ENCODE data around the gene MED10.

The MED10 gene, protein sequence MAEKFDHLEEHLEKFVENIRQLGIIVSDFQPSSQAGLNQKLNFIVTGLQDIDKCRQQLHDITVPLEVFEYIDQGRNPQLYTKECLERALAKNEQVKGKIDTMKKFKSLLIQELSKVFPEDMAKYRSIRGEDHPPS

DNA sequence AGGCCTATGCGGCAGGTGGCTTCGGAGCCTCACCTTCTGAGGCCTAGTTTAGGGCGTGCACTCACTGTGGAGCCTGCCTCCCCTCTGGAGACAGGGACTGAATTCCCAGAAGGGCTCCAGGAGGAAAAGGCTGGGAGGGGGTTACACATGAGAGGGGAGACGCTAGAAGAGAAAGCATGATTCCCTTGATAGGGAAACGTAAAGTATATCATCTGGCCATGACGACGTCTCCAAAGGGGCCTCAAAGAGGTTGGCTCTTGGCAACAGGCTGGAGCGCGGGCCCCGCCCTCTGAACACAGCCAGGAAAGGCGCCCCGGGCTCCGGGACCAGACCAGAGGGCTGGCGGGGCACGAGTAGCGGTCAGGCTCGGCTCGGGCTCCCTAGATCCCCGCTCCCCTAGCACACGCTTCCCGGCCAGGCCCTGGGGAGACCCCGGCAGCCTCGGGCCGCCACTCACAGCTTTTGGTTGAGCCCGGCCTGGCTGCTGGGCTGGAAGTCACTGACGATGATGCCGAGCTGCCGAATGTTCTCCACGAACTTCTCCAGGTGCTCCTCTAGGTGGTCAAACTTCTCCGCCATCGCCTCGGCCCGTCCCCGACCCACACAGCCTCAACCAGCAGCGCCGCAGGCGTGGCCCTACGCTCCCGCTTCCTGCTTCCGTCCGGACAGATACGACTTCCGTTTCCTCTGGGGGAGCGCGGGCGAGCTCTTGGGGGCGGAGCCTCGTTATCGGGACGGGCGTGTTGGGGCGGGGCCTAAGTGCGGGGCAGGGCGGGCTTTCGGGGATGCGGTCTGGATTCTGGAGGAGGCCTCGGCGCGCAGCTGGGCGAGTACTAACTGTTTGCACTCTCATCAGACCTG, at the start of gene MED10:
MED10 (minus strand) TSS at position 643 of the 861 bp plus-strand sequence; CDS start at position 579, 64 bp downstream.
- peak; percentile 91 to 97 for DNase-seq

DNA sequence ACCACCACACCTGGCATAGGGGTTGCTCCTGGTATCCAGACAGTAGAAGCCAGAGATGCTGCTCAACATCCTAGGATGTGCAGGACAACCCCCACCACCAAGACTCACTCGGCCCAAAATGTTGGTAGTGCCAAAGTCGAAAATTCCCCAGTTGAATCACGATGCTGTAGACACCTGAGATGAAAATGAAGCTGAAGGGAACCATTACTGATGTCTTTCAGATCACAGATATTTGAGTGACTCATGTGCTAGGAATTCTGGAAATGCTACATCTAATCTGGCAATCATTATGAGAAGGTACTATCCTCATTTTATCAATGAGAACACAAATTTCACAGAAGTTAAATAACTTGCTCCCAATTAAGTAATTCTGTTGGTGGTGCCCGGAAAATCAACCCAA, 49.3 kb upstream of the MED10 start:
- DNase-seq = no peak

DNA sequence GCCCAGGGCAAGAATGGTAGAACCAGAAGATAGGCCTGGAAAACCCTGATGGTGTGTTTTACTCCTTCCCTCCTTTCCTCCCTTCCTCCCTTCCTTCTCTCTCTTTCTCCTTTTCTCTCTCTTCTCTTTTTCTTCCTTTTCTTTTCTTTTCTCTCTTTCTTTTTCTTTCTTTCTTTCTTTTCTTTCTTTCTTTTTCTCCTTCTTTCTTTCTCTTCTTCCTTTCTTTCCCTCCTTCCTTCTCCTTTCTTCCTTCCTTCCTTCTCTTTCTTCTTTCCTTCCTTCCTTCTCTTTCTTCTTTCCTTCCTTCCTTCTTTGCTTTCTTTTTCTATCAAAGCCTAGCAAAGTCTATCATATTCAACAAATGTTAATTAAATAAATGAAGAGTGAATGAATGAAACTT, 46.4 kb upstream of the MED10 start:
- no peak for DNase-seq

DNA sequence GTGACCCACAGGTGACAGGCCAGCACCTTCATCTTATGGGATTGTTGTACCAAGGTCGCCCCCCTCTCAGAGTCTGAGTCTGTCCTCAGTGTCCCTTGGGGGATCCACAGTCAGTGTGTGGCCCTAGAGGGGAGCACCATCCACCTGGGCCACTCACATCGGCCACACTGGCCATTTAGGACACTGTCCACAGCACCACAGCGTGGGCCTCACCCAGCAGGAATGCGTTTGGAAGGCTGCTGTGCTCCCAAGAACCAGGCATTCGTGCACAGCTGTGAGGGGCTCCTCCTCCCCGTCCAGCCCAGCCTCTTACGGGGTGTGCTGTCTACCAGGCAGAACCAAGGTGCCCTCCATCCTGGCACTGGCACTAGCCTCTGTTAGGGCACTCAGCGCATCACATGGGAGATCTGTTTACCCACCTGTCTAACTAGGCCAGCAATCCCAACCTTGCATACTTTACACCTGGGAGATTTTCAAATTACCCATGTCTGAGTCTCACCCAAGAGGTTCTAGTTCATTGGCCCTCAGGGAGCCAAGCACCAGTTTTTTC, 45.8 kb upstream of the MED10 start:
- no peak for DNase-seq

DNA sequence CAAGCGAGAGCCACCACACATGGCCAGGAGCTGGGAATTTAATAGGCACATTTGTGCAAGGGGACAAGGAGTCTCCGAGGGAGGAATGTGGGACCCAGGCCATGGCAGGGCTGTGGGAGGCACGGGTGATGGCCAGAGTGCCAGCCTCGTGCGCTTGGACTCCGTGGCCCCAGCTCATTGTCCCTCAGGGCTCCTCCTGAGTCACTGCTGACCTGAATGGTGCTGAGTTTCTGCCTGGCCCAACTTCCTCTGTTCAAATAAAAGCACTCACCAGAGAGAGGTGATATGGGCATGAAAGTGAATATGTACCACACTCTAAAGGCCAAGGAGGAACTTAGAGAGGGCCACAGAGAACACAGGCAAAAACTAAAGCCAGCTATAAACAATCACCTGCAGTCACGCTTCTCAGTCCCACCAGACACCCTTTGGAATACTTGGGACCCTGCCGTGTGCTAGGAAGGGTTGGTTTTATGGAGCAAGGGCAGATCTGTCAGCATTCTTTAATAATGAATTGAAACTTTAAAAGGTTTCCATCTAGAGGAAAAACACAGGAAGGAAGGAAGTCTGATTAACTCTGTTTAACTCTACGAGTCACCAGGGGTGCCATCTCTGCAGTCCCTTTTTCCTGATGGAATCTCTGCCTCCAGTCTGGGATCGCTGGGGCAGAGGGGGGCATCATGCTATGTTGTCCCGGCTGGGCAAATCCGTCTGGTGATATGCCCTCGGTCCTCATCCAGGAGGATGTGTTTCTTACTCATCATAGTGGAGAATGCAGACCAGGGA, 45.2 kb upstream of the MED10 start:
- DNase-seq = no peak

DNA sequence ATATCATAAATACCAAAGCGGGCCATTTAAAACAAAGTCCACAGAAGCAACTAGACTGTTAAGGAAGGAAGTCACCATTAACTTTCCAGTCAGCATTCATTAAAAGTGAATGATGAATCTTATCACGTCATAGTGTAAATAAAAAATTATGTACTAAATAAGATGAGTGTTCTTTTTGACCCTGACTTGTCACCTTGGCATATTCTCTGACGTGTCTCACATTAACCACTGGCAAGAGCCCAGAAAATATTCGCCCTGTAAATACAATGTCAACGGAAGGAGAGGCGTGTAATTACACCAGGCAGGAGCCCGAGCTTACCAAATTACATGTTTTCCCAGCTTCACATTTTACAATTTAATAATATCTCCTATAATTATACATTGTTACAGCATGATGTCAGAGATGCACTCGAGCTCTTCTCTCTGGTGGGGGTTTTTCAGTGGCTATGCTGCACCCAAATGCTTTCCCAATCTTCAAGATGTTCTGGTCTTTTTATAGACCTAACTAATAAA, 41.0 kb upstream of the MED10 start:
- DNase-seq = no peak

DNA sequence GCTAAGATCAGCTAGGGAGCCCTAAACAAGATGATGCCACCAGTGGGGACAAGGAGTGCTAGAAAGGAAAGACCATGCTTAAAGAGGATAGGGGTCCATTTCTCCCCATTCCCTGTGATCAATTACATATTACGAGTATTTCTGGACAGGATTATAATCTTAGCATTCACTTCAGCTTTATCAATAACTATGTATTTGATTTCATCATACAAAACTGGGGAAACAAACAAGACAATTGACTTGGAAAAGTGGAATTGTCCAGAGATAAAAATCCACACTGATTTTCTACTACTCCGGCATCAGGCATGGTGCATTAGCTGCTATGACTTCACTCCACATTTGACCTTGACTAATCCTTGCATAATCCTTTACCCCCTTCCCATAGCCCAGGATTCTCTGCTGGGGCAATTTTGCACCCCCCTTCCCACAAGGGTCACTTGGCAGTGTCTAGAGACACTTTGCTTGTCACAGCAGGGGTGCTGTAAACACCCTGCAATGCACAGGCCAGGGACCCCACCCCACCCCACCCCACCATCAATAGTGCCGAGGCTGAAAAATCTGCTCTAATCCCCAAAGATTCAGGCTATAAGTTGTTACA, 40.4 kb upstream of the MED10 start:
- no peak for DNase-seq

DNA sequence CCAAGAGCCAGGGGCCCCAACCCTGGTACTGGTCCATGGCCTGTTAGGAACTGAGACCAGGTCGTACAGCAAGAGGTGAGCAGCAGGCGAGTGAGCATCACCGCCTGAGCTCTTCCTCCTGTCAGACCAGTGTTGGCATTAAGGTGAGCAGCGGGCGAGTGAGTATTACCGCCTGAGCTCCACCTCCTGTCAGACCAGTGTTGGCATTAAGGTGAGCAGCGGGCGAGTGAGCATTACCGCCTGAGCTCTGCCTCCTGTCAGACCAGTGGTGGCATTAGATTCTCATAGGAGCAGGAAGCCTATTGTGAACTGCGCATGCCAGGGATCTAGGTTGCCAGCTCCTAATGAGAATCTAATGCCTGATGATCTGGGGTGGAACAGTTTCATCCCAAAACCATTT, 39.3 kb upstream of the MED10 start:
- DNase-seq = no peak

DNA sequence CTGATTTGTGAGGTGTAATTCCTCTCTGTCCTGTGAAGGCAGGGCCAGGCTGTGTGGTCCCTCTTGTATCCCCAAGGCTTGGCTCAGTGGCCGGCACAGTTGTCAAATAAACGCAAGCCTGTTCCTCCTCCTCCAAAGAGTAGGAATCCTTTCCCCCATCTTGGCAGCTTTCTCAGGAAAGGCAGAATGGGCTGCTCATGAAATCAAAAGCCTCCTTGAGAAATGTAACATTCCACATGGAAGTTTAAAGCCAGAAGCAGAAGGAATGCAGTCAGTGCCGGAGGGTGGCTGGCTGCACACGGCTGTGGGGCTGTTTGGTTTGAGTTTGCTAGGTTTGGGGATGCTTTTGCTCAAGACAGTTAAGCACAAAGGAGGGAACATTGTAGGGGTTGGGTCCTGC, 34.5 kb upstream of the MED10 start:
- no peak for DNase-seq

DNA sequence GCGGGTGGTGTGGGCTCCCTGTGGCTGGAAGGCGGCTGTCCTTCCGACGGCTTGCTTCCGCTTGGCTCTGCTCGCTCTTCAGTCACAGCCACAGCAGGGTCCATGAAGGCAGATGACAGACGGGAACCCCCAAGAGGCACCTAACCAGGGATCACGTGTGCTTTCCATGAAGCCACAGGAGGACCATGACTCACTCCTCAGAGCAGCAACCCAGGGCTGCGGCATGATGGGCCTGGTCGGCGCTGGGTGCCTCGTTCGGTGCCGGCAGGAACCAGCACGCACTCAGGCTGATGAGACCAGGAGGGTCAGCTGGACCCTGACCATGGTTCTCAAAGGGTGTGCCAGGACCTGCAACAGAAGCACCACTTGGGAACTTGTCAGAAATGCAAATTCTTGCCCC, 32.8 kb upstream of the MED10 start:
- DNase-seq = no peak

DNA sequence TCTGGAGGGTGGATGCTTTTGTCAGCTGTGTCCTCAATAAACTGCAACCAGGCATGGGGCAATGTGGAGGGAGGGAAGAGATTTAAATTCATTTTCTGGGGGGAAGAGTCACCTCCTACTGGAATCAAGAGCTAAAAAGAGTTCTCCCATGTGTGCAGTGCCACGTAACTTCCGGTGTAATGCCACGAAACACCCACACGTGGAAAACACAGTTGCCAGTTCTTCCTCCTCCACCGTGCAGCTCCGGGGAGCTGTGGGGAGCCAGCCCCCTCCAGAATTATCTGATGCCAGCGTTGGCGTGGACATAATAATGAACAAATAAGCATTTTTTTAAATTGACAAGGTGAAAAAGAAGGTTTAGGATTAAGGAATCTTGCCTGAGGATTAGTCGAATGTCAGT, 32.1 kb upstream of the MED10 start:
- no peak for DNase-seq

DNA sequence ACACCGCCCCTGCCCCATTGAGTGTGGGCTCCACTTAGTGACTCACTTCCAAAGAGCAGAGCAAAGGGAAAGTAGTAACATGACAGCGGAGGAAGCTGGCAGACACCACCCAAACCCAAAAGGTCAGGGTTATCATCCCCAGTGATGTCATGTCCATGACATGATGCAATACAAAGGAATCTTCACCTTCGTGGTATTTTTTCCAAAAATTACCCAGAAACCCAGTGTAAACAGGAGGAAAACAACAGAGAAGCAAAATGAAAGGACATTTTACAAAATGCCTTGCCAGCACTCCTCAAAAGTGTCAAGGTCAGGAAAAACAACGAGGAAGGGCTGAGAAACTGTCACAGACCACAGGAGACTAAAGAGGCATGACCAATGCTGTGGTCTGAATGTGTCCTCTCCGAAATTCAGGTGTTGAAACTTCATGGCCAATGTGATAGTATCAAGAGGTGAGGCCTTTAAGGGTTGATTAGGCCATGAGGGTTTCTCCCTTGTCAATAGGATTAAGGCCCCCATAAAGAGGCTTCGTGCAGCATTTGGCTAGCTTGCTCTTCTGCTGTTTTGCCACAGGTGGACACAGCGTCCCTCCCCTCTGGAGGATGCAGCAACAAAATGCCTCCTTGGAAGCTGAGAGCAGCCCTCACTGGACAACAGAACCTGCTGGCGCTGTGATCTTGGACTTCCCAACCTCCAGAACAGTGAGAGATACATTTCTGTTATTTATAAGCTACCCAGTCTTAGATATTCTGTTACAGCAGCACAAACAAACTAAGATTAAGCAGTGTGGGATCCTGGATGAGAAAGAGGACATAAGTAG, 30.5 kb upstream of the MED10 start:
- DNase-seq = no peak

DNA sequence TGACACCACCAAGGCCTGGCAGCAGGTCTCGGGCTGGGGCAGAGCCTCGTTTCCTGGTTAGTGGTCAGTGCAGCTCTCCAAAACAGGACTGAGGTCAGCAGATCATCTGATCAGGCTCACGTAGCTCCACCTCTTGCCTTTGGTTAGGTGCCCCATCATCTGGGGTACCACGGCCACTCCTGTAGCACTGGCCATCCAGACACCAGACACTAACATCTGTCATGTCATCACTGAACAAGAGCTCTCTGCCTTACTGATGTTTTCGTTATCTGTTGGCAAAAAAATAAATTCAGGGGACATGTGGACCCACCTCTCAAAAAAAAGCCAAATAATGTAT, 29.9 kb upstream of the MED10 start:
- DNase-seq = no peak

DNA sequence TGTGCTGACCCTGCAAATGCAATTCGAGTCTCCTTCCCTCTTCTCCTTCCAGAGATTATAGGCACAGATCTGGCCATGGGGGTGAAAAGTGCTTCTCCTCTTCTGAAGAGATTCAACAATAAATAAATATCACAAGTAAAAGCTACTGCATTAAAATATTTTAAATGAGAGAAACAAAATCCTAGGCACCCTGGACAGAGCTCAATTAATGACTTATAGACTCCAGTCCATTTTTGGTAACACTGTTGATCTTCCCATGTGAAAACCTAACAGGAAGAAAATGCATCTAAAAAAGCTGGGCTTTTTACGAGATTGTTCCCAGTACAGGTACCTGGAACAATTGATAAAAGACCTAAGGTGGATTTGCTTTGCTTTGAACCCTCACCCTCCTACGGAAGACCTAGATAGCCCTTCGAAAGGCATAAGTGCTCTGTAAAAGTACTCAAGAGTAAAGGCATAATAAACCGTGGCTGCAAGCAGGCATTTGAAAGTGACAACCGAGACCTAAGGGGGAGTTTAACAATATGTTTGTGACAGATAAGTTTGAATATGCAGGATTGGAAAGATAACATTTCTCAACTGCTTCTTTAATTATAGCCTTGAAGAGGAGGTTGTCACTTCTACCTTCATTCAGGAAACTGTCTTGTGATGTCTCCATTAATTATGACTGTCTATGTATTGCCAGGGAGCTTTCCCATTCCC, 29.4 kb upstream of the MED10 start:
- no peak for DNase-seq

DNA sequence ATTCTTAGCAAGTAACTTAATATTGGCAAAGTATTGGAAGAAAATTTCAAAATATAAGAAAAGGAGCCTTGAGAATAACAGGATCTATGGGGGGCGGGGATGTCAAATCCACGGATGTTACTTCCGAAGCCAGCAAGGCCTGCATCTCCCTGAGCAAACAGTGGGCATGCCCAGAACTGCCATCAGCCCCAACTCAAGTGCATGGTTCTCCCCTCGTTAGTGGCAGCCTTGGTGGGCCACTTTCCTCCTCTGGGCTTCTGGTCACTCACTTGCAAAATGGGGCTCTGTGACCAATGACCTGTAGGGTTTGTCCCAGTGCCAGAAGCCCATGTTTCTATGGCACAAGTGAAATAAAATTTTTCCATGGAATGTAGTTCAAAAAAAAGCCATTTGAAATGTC, 27.2 kb upstream of the MED10 start:
- DNase-seq = no peak

DNA sequence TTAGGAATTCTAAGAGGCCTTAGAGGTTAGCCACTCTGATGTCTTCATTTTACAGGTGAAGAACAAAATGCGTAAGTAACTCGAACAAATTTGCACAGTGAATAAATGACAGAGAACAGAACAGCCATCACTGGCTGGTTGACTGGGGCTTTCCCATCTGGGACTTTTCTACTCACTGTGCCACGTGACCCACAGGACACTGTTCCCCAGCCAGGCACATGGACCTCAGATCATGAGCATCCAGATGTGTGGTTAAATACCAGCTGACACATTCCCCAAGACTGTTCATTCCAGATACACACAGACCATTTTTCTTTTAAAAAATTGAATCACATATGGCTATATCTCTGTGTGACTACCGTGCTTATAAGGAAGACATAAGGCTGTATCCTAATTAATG, 25.8 kb upstream of the MED10 start:
- no peak for DNase-seq

DNA sequence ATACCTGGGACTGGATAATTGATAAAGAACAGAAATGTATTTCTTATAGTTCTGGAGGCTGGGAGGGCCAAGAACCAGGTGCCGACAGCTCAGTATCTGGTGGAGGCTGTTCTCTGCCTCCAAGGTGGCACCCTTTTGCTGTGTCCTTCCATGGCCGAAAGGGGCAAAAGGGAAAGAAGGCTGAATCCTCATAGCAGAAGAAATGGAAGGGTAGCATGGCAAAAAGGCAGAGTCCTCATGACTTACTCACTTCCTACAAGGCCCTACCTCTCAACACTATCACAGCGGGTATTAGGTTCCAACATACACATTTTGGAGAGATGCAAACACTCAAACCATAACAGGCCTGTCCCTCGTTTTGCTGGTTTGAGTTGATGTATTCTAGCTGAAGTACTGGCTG, 25.1 kb upstream of the MED10 start:
- DNase-seq = no peak

DNA sequence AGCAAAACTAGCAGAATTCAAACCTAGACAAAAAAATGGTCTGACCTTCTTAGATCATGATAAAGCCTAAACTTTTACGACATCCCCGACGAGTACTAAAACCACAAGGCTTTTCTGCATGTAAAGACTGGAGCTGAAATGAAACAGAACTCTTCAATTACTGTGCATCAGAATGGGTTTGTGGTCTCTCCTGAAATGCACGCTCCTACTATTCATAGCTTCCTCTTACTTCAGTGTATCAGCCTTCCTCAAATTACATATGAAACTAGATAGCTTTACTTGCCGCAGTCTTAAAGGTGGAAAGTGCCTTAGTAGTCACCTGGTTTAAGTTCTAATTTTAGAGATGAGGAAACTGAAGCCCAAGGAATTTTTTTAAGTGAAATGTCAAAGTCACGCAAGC, 24.6 kb upstream of the MED10 start:
- no peak for DNase-seq

DNA sequence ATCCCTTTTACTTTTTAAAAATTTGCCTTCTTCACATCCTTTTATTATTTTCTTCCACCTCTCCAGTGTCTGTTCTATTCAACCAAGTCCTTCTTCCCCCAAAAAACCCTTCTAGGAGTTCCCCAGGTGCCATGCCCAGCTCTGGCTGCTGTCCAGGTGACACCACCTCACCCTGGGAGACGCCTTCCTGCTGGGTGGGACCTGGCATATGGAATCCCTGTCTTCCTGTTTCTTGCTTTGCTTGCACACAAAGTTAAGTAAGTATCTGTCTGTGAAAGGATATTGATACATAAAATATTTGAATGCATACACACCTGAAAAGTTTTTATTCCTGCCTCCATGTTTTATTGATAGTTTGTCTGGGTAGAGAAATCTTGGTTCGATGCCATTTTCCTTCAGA, 23.1 kb upstream of the MED10 start:
- DNase-seq = no peak

DNA sequence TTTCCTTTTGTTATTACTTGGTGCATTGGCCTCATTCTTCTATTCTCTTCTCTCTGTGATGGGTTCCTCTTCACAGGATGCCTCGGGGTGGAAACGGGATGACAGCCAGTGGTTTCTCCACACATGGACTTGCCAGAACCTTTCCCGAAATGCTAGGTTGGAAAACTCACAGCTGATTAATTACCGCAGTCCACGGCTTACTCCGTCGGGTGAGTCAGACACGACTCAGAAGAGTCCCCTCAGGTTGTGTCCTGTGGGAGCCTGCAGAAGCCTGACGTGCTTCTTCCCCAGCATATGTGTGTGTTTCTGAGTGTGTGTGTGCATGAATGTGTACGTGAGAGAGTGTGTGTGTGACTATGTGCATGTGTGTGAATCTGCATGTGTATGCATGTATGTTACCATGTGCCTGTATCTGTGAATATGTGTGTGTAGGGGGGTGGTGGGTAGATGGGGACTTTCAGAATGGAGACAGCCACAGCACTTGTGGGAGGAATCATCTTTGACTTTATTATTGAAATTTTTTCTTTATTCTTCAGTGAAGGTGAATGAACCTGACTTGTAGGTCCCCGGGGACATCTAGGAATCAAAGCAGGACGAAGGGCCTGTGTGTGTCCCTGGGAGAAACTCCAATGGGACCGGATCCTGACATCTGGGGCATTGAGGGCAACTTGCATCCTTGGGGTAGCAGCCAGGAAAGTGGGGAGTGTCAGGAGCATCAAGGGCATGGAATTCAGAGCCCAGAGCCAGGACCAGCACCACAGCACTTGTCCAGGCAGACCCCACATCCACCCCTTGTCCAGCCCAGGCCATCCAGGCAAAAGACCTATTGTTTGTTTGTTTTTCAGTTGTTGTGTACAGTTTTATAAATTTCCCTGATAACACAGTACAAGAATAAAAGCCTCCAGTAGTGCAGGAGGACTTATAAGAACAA, 21.9 kb upstream of the MED10 start:
- no peak for DNase-seq
